GM10248 (cell line): ENCODE data around the gene MED16.

Source experiments
- CTCF ChIA-PET: fragments of 300-600 bp; sonication (Branson Sonifier 250); formaldehyde crosslinking; extraction: SDS; loops from one replicate; lab custom pipeline; 2021; ENCODE audit warnings: antibody characterized with exemption; lab: Yijun Ruan, JAX
- POLR2A ChIA-PET: fragments of 350-650 bp; sonication (Branson Sonifier 250); formaldehyde crosslinking; extraction: SDS; loops from one replicate; lab custom pipeline; 2020; ENCODE audit warnings: antibody characterized with exemption; lab: Yijun Ruan, JAX
- DNase-seq: peaks from one replicate; pipeline ENCODE4 v3.0.0; 2012; ENCODE audit errors: extremely low spot score
- CTCF ChIP-seq: IDR thresholded peaks from 2 replicates; pipeline ENCODE4 v1.5.1; 2012; ENCODE audit warnings: mild to moderate bottlenecking, low read depth; ENCODE audit errors: extremely low read depth, missing control alignments, control extremely low read depth

MED16 gene

GRCh38 chr19:903266-903797 is 10.3 kb upstream of the MED16 start:
- no peak for TF ChIP-seq CTCF
- DNase-seq, result no peak
- ChIA-PET POLR2A (interaction anchor here (1.9 kb wide), 1 partner anchor 10 kb away, joined by 6 read pairs; the partner anchor contains the start of genes MED16 and RNU6-9), CTCF (interaction anchor here (0.7 to 2.2 kb wide), 4 partner anchors 9 to 40 kb away, joined by 3 to 5 read pairs (median 3); no protein-coding TSS in a partner anchor)

GRCh38 chr19:902446-903226 is 9.6 kb upstream of the MED16 start:
- ChIA-PET CTCF (interaction anchor here (1.0 to 2.2 kb wide), 4 partner anchors 8 to 39 kb away, joined by 3 to 7 read pairs (median 4); no protein-coding TSS in a partner anchor), POLR2A (interaction anchor here (0.6 to 1.9 kb wide), 2 partner anchors 9 to 27 kb away, joined by 3 to 6 read pairs; partner anchors contain the start of genes MED16 and RNU6-9)
- no peak for TF ChIP-seq CTCF
- no peak for DNase-seq

- no peak for DNase-seq
- CTCF ChIA-PET, result interaction anchor here (1.8 kb wide), 1 partner anchor 39 kb away, joined by 7 read pairs; no protein-coding TSS in a partner anchor
- POLR2A ChIA-PET, result interaction anchor here (0.6 to 1.9 kb wide), 2 partner anchors 9 to 26 kb away, joined by 3 to 6 read pairs; partner anchors contain the start of genes MED16 and RNU6-9
- no peak for TF ChIP-seq CTCF
These were observed 9.0 kb upstream of the MED16 start for GRCh38 chr19:902093-902370.

GRCh38 chr19:901216-902092 is 8.5 kb upstream of the MED16 start:
- DNase-seq, result no peak
- POLR2A ChIA-PET, result interaction anchor here (0.6 kb wide), 2 partner anchors 8 to 26 kb away, joined by 3 read pairs; no protein-coding TSS in a partner anchor
- CTCF ChIA-PET, result interaction anchor here (1.8 kb wide), 1 partner anchor 38 kb away, joined by 7 read pairs; no protein-coding TSS in a partner anchor
- no peak for TF ChIP-seq CTCF

GRCh38 chr19:900302-901111 is 7.5 kb upstream of the MED16 start:
- POLR2A ChIA-PET, result interaction anchor here (0.6 kb wide), 1 partner anchor 9 kb away, joined by 3 read pairs; no protein-coding TSS in a partner anchor
- CTCF ChIA-PET, result interaction anchor here (1.8 kb wide), 1 partner anchor 37 kb away, joined by 7 read pairs; no protein-coding TSS in a partner anchor
- DNase-seq, result no peak
- no peak for TF ChIP-seq CTCF

- POLR2A ChIA-PET, result no interaction called here
- TF ChIP-seq CTCF, result no peak
- no peak for DNase-seq
- CTCF ChIA-PET, result no interaction called here
These were observed 7.0 kb upstream of the MED16 start for GRCh38 chr19:900043-900301.
